GM12878 (cell line): ENCODE results near the gene SIX5. TPM values are rescaled to one million over a fixed set of nuclear protein-coding genes. Genes with fewer than 3 reads are reported as not detected.

ENCODE experiments used
- ASH2L ChIP-seq: fragments of 300-600, 200-600 bp; sonication (generic); IDR thresholded peaks from 2 replicates; pipeline ENCODE4 v1.6.1; 2017; ENCODE audit warnings: low read depth, mild to moderate bottlenecking, borderline replicate concordance
- BCL11A ChIP-seq: IDR thresholded peaks from 2 replicates; pipeline ENCODE4 v1.6.1; 2011; ENCODE audit warnings: low read depth, low read length
- BRCA1 ChIP-seq: IDR thresholded peaks from 2 replicates; pipeline ENCODE4 v1.6.1; 2011; ENCODE audit warnings: low read depth, low read length, improper control_type of control experiment
- CREB1 ChIP-seq: IDR thresholded peaks from 2 replicates; pipeline ENCODE4 v1.6.1; 2012; ENCODE audit warnings: low read depth, mild to moderate bottlenecking, inconsistent platforms
- EED ChIP-seq: sonication (generic); IDR thresholded peaks from 2 replicates; pipeline ENCODE4 v1.6.1; 2016; ENCODE audit warnings: antibody characterized with exemption, low read depth
- EGR1 ChIP-seq, 2 experiments: IDR thresholded peaks; 1 replicate in 1 of 2; 2 replicates in 1 of 2; pipeline ENCODE4 v1.6.1; 2011 to 2012; ENCODE audit warnings: low read depth in 2 of 2, low read length in 2 of 2, borderline replicate concordance in 1 of 2, mild to moderate bottlenecking in 1 of 2, moderate library complexity in 1 of 2
- ETV6 ChIP-seq, 2 experiments: fragments of 450-650 bp in 1 of 2; IDR thresholded peaks in 1 of 2; conservative IDR thresholded peaks in 1 of 2; 2 replicates each; pipeline ENCODE4 v1.6.1; 2014; ENCODE audit warnings: antibody characterized with exemption in 1 of 2, borderline replicate concordance in 1 of 2, low read depth in 1 of 2, mild to moderate bottlenecking in 1 of 2, moderate library complexity in 1 of 2
- EZH2 ChIP-seq: IDR thresholded peaks from 2 replicates; pipeline ENCODE4 v1.6.1; 2012; ENCODE audit warnings: low read depth, mild to moderate bottlenecking, control low read depth, inconsistent platforms, low read length, borderline replicate concordance; ENCODE audit not compliant: control insufficient read depth
- HDAC6 ChIP-seq: fragments of 200-600 bp; sonication (generic); IDR thresholded peaks from one replicate; pipeline ENCODE4 v1.8.0; 2017; ENCODE audit warnings: antibody characterized with exemption; ENCODE audit not compliant: unreplicated experiment
- IKZF1 ChIP-seq: fragments of 450-650 bp; conservative IDR thresholded peaks from 2 replicates; pipeline ENCODE4 v1.6.1; 2017; ENCODE audit warnings: antibody characterized with exemption, mild to moderate bottlenecking
- IKZF2 ChIP-seq, 2 experiments: fragments of 450-650 bp; IDR thresholded peaks; 2 replicates each; pipeline ENCODE4 v1.6.1; 2017; ENCODE audit warnings: mild to moderate bottlenecking in 2 of 2, moderate library complexity in 2 of 2
- NBN ChIP-seq: fragments of 450-650 bp; IDR thresholded peaks from 2 replicates; pipeline ENCODE4 v1.6.1; 2016
- NFIC ChIP-seq: IDR thresholded peaks from 2 replicates; pipeline ENCODE4 v1.6.1; 2012; ENCODE audit warnings: low read depth, mild to moderate bottlenecking, inconsistent platforms, low read length, moderate library complexity
- NFYB ChIP-seq: IDR thresholded peaks from 2 replicates; pipeline ENCODE4 v1.6.1; 2011; ENCODE audit warnings: low read depth, mild to moderate bottlenecking, low read length, improper control_type of control experiment, moderate library complexity; ENCODE audit not compliant: insufficient read depth
- NR2F1 ChIP-seq: fragments of 450-650 bp; conservative IDR thresholded peaks from 2 replicates; pipeline ENCODE4 v1.6.1; 2017; ENCODE audit warnings: mild to moderate bottlenecking
- PAX5 ChIP-seq: IDR thresholded peaks from 2 replicates; pipeline ENCODE4 v1.6.1; 2011; ENCODE audit warnings: low read depth, low read length, borderline replicate concordance
- PAX8 ChIP-seq: fragments of 450-650 bp; IDR thresholded peaks from 2 replicates; pipeline ENCODE4 v1.6.1; 2017; ENCODE audit warnings: mild to moderate bottlenecking, moderate library complexity
- RAD21 ChIP-seq: IDR thresholded peaks from 2 replicates; pipeline ENCODE4 v1.6.1; 2011; ENCODE audit warnings: mild to moderate bottlenecking, low read depth, low read length, moderate library complexity; ENCODE audit not compliant: insufficient read depth
- RELA ChIP-seq: fragments of 450-650 bp; IDR thresholded peaks from 2 replicates; pipeline ENCODE4 v1.8.0; 2014; ENCODE audit warnings: borderline replicate concordance; ENCODE audit not compliant: partially characterized antibody
- RFX5 ChIP-seq: IDR thresholded peaks from 2 replicates; pipeline ENCODE4 v1.6.1; 2011; ENCODE audit warnings: low read depth, low read length, improper control_type of control experiment
- RUNX3 ChIP-seq: IDR thresholded peaks from 2 replicates; pipeline ENCODE4 v1.6.1; 2012; ENCODE audit warnings: low read length, inconsistent platforms
- SPI1 ChIP-seq: IDR thresholded peaks from 2 replicates; pipeline ENCODE4 v1.6.1; 2011; ENCODE audit warnings: low read depth, mild to moderate bottlenecking, low read length, moderate library complexity, borderline replicate concordance; ENCODE audit not compliant: insufficient read depth
- STAT1 ChIP-seq: fragments of 450-650 bp; conservative IDR thresholded peaks from 2 replicates; pipeline ENCODE4 v1.6.1; 2014; ENCODE audit warnings: antibody characterized with exemption, mild to moderate bottlenecking
- SUPT20H ChIP-seq: IDR thresholded peaks from 2 replicates; pipeline ENCODE4 v1.6.1; 2011; ENCODE audit warnings: low read depth, mild to moderate bottlenecking, low read length, moderate library complexity, borderline replicate concordance; ENCODE audit not compliant: control insufficient read depth
- TBL1XR1 ChIP-seq: IDR thresholded peaks from 2 replicates; pipeline ENCODE4 v1.6.1; 2012; ENCODE audit warnings: low read depth, low read length, improper control_type of control experiment
- ZNF274 ChIP-seq: IDR thresholded peaks from one replicate; pipeline ENCODE4 v1.8.0; 2011; ENCODE audit not compliant: insufficient read length, insufficient read depth
- ZNF384 ChIP-seq: IDR thresholded peaks from 2 replicates; pipeline ENCODE4 v1.6.1; 2012; ENCODE audit warnings: low read depth, mild to moderate bottlenecking, low read length, improper control_type of control experiment, borderline replicate concordance
- ZNF622 ChIP-seq: fragments of 450-650 bp; IDR thresholded peaks from 2 replicates; pipeline ENCODE4 v1.6.1; 2017; ENCODE audit warnings: mild to moderate bottlenecking, inconsistent platforms
- polyA plus RNA-seq, 11 experiments: library from polyadenylated mRNA; depleted of rRNA in 4 of 11; unstranded in 6 of 11; stranded (reverse) in 5 of 11; fragments of >200 nt; fragmentation: Nextera tagmentation in 4 of 11; fragmentation: Illumina TruSeq in 1 of 11; extraction: Ambion mirVana in 4 of 11; extraction: Trizol in 1 of 11; gene quantifications; 1 replicate in 1 of 11; 2 replicates in 10 of 11; pipeline versions ENCODE4 v1.2.1 to v1.2.3, GENCODE V29; 2011 to 2016; ENCODE audit warnings: inconsistent platforms in 2 of 11, missing spikeins in 2 of 11, low read depth in 1 of 11
- total RNA-seq, 4 experiments: library from RNA; depleted of rRNA in 3 of 4; stranded (reverse); fragments of >200 nt in 3 of 4; fragmentation: Illumina TruSeq in 1 of 4; extraction: Trizol in 1 of 4; gene quantifications; 2 replicates each; pipeline versions ENCODE4 v1.2.1 to v1.2.3, GENCODE V29; 2013 to 2021
- TF ChIP-seq, protein P1 (sequence below): fragments of 450-650 bp; IDR thresholded peaks from 2 replicates; pipeline ENCODE4 v1.6.1; 2018; ENCODE audit warnings: mild to moderate bottlenecking, low read depth, moderate library complexity; ENCODE audit not compliant: partially characterized antibody
- TF ChIP-seq, protein P2 (sequence below): fragments of 450-650 bp; IDR thresholded peaks from 2 replicates; pipeline ENCODE4 v1.6.1; 2016; ENCODE audit warnings: mild to moderate bottlenecking

The SIX5 gene
- total and polyA plus RNA-seq, 10 of the 15 experiments (the other 5 are each of a cell fraction or from before 2014, with no cell fraction given) = 1.9 to 10.5 (median 3.0) TPM; not detected in 2

DNA sequence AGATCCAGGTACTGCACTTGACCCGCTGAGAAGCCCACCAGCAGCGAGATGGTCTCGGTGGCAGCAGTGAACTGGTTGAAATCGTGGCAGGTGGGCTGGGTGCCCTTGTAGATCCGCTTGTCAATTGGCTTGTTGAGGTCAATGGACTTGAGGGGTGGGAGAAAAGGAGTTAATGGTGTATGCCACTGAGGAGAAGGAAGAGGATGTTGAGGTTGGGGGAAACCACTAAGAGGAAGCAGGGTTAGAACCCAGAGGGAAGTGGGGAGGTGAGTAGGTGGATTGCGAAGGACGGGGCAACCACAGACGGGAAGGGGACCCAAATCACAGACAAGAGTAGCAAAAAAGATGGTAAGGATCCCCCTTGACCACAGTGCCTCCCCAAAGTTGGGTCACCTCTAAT, 21.9 kb upstream of the SIX5 start (continued):
- TF ChIP-seq RFX5 (no peak), CREB1 (no peak), RELA (no peak), IKZF2 (IDR thresholded peaks at IDR 0.05) (peak; percentile 39 to 40; a peak in 2 of 4 replicates), EGR1 (IDR thresholded peaks at IDR 0.05; ENCODE audit: borderline replicate concordance in 1 of 2, low read depth in 2 of 2, low read length in 2 of 2) (peak in 1 of 2 experiments; percentile 71; a peak in 2 of 3 replicates), EZH2 (no peak), TBL1XR1 (0 out of 2 replicates have a peak, but pooled peaks have one; percentile 38), NFIC (peak; percentile 43; the same call in 1 of the 2 replicates), NBN (no peak), EED (peak; percentile 71), ZNF384 (no peak), BRCA1 (no peak), PAX8 (no peak), RAD21 (no peak), ZNF622 (no peak), RUNX3 (peak; percentile 99), PAX5 (peak; percentile 50; the same call in 1 of the 2 replicates), NR2F1 (no peak), SPI1 (peak; percentile 86), IKZF1 (peak; percentile 74), ASH2L (no peak), ZNF274 (no peak), SUPT20H (no peak), HDAC6 (no peak), ETV6 (conservative IDR thresholded peaks at IDR 0.05 in 1 of 2, IDR thresholded peaks at IDR 0.05 in 1 of 2; ENCODE audit: borderline replicate concordance in 1 of 2, low read depth in 1 of 2) (peak in 1 of 2 experiments; percentile 93; a peak in 2 of 4 replicates), BCL11A (0 out of 2 replicates have a peak, but pooled peaks have one; percentile 19), STAT1 (no peak), NFYB (no peak)
- TF ChIP-seq, protein P1, sequence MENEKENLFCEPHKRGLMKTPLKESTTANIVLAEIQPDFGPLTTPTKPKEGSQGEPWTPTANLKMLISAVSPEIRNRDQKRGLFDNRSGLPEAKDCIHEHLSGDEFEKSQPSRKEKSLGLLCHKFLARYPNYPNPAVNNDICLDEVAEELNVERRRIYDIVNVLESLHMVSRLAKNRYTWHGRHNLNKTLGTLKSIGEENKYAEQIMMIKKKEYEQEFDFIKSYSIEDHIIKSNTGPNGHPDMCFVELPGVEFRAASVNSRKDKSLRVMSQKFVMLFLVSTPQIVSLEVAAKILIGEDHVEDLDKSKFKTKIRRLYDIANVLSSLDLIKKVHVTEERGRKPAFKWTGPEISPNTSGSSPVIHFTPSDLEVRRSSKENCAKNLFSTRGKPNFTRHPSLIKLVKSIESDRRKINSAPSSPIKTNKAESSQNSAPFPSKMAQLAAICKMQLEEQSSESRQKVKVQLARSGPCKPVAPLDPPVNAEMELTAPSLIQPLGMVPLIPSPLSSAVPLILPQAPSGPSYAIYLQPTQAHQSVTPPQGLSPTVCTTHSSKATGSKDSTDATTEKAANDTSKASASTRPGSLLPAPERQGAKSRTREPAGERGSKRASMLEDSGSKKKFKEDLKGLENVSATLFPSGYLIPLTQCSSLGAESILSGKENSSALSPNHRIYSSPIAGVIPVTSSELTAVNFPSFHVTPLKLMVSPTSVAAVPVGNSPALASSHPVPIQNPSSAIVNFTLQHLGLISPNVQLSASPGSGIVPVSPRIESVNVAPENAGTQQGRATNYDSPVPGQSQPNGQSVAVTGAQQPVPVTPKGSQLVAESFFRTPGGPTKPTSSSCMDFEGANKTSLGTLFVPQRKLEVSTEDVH = no peak
- TF ChIP-seq, protein P2, sequence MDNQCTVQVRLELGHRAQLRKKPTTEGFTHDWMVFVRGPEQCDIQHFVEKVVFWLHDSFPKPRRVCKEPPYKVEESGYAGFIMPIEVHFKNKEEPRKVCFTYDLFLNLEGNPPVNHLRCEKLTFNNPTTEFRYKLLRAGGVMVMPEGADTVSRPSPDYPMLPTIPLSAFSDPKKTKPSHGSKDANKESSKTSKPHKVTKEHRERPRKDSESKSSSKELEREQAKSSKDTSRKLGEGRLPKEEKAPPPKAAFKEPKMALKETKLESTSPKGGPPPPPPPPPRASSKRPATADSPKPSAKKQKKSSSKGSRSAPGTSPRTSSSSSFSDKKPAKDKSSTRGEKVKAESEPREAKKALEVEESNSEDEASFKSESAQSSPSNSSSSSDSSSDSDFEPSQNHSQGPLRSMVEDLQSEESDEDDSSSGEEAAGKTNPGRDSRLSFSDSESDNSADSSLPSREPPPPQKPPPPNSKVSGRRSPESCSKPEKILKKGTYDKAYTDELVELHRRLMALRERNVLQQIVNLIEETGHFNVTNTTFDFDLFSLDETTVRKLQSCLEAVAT = 0 out of 2 replicates have a peak, but pooled peaks have one; percentile 33
